A204.1 (cell line): ENCODE data around the gene AKAP6.
"Not testable (repeated sequence)": the region's sequence is repeated elsewhere in the genome, so short reads cannot be mapped to it uniquely, and the experiment has no call there.

Experiments used
- FAIRE-seq: peaks from 2 replicates; lab custom pipeline; 2012; peaks lifted over from hg19 to GRCh38; lab: Jason Lieb, UNC

Gene AKAP6

DNA sequence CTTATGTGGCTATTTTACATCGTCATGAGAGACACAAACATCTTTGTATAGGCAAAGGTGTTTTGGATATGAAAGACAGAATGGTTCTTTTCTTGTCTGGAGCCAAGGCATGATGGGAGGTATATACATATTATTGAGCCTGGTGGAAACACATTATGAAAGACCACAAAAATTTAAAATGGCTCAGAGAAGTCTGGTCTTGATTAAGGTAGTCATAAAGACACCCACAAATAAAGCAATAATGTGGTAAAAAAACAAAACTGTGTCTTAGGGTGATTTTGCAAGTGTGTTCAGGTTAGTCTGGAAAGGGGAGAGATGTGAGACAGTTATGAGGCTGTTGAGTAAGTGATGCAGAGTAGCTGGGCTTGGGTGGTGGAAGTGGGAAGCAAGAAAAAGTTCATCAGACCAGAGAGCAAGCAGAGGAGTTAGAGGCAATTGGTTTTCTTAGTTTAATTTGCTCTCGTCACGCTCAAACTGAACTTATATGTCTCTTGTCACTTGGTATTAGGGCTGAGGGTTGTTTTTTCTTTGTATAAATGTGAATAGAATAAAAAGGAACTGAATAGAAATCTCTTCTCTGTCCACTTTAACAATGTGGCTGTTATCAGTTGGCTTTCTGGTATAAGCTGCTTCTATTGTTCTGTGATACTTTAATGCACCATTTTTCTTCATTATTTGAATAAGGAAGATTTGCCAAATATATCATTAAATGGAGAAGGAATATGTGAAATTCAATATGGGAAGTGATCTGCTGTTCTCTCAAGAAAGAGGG is 115.0 kb downstream of the AKAP6 start:
- FAIRE-seq, result no peak

DNA sequence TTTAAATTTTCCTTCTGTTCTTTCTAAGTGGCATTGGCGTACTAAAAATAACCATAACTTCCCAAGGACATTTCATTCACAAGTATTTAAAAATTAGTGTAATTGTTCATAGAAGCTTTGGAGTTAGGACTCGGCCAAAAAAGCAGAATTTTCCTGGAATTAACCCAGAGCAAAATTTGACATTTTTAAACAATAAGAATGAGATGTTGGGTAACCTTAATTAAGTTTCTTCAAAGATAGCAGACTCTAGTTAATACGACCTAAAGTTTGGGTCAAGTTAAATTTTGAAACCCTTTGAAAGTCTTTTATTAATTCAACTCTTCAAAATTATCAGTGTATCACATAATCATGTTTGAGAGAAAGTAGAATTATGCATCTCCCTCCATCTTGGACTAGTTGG is 118.3 kb downstream of the AKAP6 start:
- FAIRE-seq, result no peak

DNA sequence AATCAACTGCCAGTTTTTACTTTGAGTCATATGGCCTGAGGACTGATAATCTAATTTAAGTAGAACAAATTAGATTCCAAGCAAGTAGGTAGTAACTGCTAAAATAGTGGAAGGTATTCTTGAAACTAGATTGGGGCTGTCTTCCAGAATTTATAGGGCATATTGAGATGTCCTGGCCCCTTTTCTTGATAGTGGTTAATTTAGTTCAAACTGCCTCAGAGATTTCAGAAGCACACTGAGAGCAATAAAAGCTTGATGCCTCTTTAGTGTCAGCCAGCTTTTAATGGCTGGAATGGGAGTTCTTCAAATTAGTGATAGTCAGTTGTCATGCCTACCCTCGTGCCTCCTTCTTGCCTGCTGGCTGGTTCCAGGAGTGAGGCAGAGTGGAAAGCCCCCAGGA is 120.5 kb downstream of the AKAP6 start:
- no peak for FAIRE-seq

DNA sequence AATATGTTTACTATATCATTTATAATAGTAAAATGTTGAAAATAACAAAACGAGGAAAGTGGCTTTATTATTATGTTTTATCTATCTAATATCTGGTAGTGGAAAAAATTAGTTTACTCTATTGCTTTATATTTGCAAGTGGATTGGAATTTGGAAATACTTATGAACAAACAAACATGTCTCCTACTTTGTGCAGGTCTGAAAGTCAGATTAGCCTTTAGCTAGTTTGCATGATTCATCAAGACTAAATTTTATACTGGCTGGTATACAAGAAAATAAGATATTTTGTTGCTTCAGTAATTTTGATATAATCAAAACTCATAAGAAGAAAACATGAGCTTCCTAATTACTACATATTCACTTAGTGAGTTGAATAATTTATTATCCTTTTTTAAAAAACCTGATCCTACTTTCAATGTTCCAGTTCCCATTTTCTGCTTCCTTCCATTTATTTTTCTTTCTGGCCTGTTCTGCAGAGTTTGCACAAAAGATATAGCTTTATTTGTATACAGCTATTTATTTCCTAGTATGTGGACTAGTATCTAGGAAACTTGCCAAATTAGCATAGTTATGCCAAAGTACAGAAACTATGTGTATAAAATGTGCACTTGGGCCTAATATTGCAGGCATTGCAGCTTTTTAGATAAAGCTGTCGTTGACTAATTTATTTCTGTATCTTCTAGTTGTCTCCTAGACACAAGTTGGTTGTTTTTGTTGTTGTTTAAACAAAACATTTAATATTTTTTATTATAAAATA is 122.0 kb downstream of the AKAP6 start:
- FAIRE-seq, result peak; percentile 72

DNA sequence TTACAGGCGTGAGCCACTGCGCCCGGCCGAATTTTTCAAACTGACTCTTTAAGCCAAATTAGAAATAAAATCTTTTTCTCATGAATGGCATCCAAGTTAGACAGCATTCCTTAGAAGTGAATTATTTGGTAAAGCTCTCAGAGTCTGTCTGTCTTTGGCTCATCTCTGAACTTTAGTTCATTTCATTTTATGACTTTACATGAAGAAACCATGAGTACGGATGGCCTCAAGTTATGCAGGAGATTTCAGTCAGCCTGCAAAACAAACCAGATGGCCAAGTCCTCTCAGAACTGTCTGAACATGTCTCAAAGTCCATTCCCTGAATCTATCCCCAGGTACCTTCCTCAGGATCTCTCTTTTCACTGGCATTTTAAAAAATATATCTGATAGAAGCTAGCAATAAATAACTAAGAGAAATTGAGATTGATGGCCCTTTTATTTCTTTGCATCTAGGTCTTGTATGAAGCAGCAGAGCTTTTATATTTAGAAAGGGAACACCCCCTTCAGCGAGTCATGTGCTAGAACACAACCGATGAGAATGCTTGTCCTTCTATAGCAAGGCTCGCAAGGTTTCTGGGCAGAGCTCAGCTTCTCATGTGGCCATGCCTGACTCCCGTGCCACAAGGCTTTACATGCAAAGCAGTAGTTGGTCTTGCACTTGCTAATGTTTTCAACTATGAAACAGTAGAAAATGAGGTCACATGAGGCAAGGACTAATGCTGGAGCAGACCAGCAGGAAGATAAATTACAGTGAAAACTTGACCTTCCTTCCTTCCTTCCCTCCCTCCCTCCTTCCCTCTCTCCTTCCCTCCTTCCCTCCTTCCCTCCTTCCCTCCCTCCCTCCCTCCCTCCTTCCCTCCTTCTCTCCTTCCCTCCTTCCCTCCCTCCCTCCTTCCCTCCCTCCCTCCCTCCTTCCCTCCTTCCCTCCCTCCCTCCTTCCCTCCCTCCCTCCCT is 125.0 kb downstream of the AKAP6 start:
- FAIRE-seq, result no peak

DNA sequence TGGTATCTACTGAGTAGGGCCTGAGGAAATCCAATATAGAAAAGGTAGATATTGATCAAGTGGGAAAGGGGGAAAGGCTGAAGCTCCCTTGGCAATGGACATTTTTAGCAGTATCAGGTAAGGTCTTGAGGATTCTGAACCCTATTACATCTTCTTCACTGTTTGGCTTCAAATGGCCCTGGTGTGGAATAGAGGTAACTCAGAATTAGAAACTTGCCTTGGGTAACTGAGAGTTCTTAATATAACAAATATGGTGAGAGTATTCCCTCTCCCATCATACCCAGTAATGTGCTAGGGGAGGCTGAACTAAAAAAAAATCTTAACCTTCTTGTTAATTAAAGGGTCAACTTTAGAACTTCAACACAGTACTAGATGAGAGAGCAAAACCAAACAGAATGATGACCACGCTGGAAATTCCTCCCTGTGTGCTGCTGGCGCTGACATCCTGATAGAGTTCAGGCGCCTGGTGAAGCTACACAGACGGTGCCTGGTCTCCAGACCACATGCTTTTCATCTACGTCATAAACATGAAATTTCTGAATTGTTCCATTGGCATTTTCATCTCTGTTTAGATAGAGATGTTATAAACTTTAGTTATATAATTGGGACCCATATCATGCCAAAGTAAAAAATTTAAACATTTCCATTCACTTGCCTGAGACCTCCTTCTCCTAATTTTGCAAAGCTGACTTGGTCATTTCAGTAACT is 128.3 kb downstream of the AKAP6 start:
- FAIRE-seq, result no peak

DNA sequence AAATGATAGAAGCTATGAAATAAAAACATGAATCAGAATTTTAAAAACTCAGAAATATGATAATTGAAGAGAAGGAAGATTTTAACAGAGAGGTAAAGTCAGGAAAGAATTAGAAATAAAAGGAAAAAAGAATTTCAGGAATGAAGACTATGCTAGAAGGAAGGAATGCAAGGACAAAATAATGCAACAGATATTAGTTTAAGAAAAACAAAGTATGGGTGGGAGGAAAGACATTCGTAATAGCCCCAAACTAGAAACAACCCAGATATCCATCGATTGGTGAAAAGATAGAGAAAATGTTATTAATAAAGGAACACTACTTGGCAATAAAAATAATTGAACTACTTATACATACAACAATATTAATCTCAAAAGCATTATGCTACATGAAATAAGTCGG is 129.6 kb downstream of the AKAP6 start:
- peak; percentile 6 for FAIRE-seq

DNA sequence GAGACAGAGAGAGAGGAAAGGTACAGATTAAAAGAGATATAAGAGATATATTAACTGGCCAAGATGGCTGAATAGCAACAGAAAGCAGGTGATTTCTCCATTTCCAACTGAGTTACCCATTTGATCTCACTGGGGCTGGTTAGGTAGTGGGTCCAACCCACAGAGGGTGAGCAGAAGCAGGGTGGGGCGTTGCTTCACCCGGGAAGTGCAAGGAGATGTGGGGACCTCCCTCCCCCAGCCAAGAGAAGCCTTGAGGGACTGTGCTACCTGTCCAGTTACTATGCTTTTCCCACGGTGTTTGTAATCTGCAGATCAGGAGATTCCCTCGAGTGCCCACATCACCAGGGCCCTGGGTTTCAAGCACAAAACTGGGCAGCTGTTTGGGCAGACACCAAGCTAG is 131.2 kb downstream of the AKAP6 start:
- FAIRE-seq, result no peak

DNA sequence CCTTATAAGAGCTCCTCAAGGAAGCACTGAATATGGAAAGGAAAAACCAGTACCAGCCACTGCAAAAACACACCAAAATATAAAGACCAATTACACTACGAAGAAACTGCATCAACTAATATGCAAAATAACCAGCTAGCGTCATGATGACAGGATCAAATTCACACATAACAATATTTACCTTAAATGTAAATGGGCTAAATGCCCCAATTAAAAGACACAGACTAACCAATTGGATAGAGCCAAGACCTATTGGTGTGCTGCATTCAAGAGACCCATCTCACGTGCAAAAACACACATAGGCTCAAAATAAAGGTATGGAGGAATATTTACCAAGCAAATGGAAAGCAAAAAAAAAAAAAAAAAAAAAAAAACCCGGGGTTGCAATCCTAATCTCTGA is 133.5 kb downstream of the AKAP6 start:
- not testable (repeated sequence) for FAIRE-seq

DNA sequence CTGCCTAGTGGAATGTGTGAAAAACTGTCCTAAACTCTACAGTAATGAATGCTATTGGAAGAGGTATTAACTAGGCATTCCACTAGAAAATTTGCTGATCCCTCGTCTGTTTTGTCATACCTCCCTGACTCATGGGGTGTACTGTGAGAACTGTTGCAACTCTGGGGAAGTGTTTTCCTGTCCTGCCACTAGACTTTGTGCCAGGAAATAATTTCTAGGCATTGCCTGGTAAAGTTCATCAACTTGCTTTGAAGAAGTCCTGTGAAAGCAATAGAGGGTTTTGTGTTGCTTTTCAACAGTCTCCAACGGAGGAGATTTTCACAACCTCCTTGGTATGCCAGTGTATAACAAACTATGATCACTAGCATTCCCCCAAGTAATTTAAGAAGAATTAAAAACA is 139.9 kb downstream of the AKAP6 start:
- no peak for FAIRE-seq

DNA sequence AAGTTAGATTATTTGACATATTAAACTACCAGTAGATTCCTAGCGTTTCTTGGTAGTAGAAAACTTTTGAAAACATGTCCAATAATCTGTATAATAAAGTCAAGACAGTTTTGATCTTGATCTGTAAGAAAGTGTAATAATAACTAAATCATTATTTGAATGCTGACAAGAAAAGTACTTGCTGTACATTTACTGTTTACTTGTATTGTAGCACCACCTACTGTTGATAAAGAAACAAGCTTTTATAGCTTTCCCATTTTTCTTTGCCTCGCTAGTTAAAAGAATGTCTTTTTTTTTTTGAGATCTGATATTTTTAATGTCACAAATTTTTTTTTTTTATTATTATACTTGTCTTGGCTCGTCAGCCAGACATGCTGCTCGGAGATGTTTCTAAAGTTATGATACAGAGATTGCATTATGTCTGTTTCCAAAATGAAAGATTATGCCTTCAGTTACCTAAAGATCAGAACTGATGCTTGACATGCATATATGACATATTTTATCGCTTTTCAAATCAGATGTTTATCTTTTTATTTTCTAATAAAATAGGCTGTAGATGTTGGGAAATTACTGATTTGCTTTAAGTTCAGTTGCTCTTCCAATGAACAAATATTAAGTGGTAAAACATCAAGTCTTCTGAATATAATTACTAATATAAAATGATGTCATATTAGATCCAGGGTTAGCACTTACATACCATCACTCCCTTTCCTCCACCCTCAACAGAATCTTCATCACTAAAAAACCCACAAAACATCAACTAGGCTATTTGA is 140.5 kb downstream of the AKAP6 start:
- peak; percentile 100 for FAIRE-seq

DNA sequence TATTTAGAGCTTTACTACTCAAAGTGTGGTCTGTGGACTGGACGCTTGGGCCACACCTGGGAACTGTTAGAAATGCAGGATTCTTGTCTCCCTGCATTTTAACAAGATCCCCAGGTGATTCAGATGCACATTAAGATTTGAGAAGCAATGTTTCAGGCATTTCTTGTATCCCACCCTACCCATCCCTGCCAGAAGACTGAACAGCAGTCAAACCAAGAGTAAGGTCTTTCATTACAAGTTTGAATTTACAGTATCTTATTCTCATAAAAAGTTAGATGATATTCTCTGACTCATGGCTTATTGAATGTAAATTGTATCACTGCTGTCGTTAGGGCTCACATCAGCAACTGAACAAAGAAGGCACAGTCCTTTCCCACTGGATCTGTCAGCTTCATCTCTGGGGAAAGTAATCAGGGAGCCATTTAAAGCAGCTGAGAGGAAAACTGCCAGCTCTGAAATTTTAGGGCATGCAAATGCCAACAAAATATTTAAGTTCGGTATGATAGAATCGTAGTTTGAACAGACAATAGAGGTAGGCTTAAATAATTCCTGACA is 141.1 kb downstream of the AKAP6 start:
- no peak for FAIRE-seq

DNA sequence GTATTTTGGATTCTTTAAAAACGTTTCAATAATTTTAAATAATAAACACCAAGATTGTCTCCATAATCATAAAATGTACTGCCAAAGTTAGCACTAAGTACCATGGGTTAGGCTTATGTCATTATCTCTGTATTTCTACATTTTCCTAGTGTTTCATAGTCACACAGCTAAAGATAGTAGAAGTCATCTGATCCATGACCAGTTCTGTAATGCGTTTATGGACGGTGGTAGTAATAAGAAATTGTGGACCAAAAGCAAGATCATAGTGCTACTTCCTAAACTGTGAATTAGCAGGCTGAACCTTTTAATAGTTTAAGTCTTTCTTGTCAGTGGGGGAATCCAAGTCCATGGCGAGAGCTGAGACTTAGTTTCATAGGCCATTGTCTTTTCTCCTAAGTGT is 142.1 kb downstream of the AKAP6 start:
- no peak for FAIRE-seq

DNA sequence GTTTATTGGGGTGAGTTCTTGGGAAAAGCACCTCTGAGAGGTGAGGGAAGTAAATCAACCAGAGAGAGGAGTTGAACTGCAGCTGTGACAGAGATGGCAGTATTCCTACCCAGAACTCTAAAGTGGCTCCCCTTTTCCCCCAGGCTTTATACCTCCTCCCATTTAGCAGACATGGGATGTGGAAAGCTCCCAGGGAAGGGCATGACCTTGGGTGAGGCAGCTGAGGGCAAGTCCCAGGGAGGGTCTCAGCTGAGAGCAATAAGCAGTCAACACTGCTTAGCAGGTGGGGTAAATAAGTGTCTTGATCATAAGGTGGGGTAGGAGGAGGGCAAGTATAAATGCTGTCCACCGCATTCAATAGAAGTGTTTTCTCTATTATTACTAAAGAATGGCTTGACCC is 143.0 kb downstream of the AKAP6 start:
- no peak for FAIRE-seq

DNA sequence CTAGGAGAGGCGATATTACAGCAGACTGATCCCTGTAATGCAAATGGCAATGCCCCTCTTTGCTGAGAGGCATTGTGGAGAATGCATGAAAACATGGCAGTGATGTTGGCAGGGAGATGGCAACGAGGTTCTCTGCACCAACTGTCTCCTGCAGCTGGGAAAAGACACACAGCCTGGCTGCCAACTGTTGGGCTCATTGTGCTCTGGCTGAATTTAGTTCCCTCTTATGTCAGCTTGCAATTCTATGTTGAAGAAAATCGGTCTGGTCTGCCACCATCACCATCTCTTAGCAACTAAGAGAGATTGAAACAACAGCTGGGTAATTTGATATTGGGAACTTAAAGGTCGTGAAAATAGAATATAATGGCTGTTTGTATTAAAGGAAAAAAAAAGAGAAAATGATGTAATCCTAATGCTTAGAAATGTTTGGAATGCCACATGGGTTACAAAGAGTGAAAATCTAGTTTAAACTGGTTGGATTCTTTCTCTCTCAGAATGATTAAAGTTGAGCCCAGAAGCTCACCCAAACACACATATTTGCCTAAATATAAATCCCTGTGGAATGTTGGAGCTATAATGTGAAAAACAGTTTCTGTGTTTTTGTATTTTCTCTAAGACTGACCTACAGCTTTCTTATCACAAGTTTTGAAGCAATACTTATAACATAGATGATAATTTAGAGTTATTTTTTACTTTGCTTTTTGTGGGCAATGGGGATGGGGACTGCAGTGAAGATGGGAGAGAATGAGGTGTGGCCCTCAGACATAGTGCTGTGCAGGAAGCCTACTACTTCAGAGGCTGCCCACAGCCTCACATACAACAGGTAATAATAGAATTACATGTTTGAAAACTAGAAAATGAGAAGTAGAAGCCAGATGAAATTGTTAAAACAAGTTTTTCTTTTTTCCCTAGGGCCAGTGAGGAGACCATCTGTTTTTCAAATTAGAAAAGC is 143.7 kb downstream of the AKAP6 start:
- FAIRE-seq, result peak; percentile 93

DNA sequence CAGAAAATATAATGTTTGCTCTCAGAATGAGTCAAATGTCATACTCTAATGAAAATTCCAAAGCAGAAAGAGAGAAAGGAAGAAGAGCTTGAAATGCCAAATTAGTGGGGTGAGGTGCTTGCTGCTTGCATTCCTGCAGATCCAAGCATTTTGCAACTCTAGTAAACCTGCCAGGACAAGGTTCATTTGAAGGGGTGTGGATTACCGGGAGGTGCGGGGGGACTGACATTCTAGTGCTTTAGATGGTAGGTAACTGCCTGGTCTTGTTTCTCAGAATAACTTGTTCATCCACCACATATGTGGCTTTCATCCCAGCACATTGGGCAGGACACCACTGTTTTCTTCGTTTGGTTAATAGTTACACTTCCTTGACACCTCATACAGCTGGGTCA is 144.4 kb downstream of the AKAP6 start:
- FAIRE-seq, result peak; percentile 23

DNA sequence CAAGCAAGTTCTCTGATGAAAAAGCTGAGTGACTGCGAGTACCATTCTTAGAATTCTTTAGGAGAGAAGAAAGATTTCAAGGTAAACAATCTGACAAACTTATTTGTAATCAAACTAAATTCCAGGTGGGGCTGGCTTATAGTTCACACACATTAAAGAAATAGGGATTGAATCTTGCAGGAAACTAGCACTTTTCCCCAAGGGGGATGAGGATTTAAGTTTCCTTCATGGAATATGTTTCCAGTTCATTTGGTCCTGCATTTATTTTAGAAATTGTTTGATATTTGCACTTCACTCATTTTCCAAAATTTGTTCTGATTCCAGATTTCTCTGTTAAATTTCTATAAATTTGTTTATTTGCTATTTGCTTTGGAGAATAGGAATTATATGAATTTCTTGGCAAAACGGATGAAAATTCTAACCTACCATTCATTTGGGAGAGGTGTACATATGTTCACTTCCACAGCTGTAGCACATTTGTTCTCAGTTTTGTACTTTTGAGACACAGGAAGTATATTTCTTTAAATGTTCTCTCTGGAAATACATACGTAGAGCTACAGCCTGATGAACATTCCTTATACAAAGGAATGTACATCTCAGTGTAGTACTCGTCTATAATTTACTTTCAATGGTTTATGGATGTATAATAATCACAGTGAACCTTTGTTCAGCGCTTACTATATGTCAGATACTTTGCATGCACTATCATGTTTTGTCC is 145.5 kb downstream of the AKAP6 start:
- FAIRE-seq, result no peak

DNA sequence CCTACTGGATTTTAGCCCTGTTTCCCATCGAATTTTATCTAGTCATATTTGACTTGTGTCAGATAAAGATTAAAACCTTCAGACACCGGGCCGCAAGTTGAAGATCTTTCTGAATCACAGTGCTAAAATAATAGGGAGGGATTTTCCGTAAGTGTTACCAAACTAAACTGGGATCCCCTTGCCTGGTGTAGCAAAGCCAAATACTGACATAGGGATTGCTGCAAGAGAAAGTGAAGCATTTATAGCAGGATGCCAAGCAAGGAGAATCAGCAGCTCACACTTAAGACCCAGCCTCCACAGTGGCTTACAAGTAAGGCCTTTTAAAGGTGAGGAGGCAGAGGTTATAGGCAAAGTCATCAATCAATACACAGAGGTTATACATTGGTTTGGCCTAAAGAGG is 147.4 kb downstream of the AKAP6 start:
- no peak for FAIRE-seq

DNA sequence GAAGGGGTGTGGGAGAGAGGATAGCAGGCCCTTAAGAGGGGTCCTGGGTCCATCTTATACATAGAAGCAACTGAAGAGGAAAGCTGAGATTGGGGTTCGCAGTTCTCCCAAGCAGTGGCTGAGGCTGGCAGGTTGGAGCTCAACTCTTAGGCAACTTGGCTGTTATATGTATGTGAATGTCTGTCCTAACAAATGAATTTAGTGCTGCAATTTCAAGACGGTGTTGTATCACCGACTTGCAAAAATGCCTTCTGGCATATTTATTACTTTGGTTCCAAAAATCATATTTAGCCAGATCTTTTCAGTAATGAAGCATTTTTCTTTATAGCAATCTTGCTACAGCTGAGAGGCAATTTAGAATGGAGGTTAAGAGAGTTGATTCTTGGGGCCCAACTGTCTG is 148.3 kb downstream of the AKAP6 start:
- FAIRE-seq, result no peak
